Measurements from ENCODE around the gene POLR1A. TPM values are rescaled to one million over a fixed set of nuclear protein-coding genes. Genes with fewer than 3 reads are reported as not detected.

POLR1A gene
- total and polyA plus RNA-seq, 2 of the 13 experiments (the other 11 are each of a cell fraction or from before 2014, with no cell fraction given), result 7.2 to 39.9 TPM

GRCh38 chr2:86105969-86106945, 571 bp upstream of the POLR1A start, which contains the start of gene PTCD3 (continued):
- TF ChIP-seq RERE (CRISPR knock-in tag; IDR thresholded peaks at IDR 0.05; ENCODE audit: low read depth) (no peak), NFKB2 (CRISPR knock-in tag; IDR thresholded peaks at IDR 0.05; ENCODE audit: borderline replicate concordance) (peak; percentile 92), SP140L (CRISPR knock-in tag; IDR thresholded peaks at IDR 0.05; ENCODE audit: borderline replicate concordance) (no peak), ZBTB2 (CRISPR knock-in tag; IDR thresholded peaks at IDR 0.05; ENCODE audit: low read depth) (no peak), ZSCAN22 (CRISPR knock-in tag; IDR thresholded peaks at IDR 0.05) (peak; percentile 26; the same call in 1 of the 2 replicates), ZNF724P (CRISPR knock-in tag; IDR thresholded peaks at IDR 0.05; ENCODE audit: borderline replicate concordance) (peak; percentile 73; the same call in 1 of the 2 replicates), MED8 (CRISPR knock-in tag; IDR thresholded peaks at IDR 0.05; ENCODE audit: insufficient replicate concordance) (peak; percentile 48), SP1 (IDR thresholded peaks at IDR 0.05) (no peak), SP1 (CRISPR knock-in tag; IDR thresholded peaks at IDR 0.05) (peak; percentile 89), FUBP1 (CRISPR knock-in tag; IDR thresholded peaks at IDR 0.05; ENCODE audit: borderline replicate concordance) (no peak), PPARG (CRISPR knock-in tag; conservative IDR thresholded peaks at IDR 0.05) (no peak), U2AF2 (IDR thresholded peaks at IDR 0.05; ENCODE audit: low read depth, low read length) (0 out of 2 replicates have a peak, but pooled peaks have one; percentile 57), ZNF569 (CRISPR knock-in tag; IDR thresholded peaks at IDR 0.05; ENCODE audit: borderline replicate concordance) (no peak), ZBTB1 (CRISPR knock-in tag; IDR thresholded peaks at IDR 0.05; ENCODE audit: borderline replicate concordance) (no peak), ATF5 (CRISPR knock-in tag; IDR thresholded peaks at IDR 0.05; ENCODE audit: low read depth) (no peak), SMAD3 (CRISPR knock-in tag; IDR thresholded peaks at IDR 0.05) (peak; percentile 61; the same call in 1 of the 2 replicates), ZNF10 (CRISPR knock-in tag; IDR thresholded peaks at IDR 0.05; ENCODE audit: borderline replicate concordance, low read depth) (no peak), ZNF121 (CRISPR knock-in tag; IDR thresholded peaks at IDR 0.05) (no peak), NBN (conservative IDR thresholded peaks at IDR 0.05) (no peak), HOXA3 (CRISPR knock-in tag; IDR thresholded peaks at IDR 0.05) (peak; percentile 95)
